GM23338 (cell line): ENCODE data around the gene TMTC2. TPM values are rescaled to one million over a fixed set of nuclear protein-coding genes. Genes with fewer than 3 reads are reported as not detected.

Experiments used
- ATAC-seq: fragments of 200-7000 bp; cut with Tn5 transposase; 3 replicates; pipeline ENCODE4 v1.9.1; 2020
- DNase-seq: peaks from one replicate; pipeline ENCODE4 v3.0.0-alpha.2; 2015; ENCODE audit warnings: low spot score
- H2AFZ ChIP-seq: fragments of 200-600 bp; sonication (generic); 2 replicates; pipeline ENCODE4 v1.8.0; 2016; ENCODE audit warnings: antibody characterized with exemption, mild to moderate bottlenecking, moderate library complexity
- H3F3A ChIP-seq: fragments of 200-600 bp; sonication (generic); replicated peaks from 2 replicates; pipeline ENCODE4 v1.8.0; 2017; ENCODE audit warnings: antibody characterized with exemption, mixed run types, low read depth
- H3K27ac ChIP-seq: fragments of 200-600 bp; sonication (generic); 2 replicates; pipeline ENCODE4 v1.6.1; 2016; ENCODE audit warnings: low read depth
- H3K27me3 ChIP-seq: fragments of 200-600 bp; sonication (generic); 2 replicates; pipeline ENCODE4 v1.8.0; 2016; ENCODE audit warnings: mild to moderate bottlenecking, mixed run types, moderate library complexity; ENCODE audit not compliant: insufficient read depth
- H3K36me3 ChIP-seq: fragments of 200-600 bp; sonication (generic); 2 replicates; pipeline ENCODE4 v1.8.0; 2016; ENCODE audit warnings: mild to moderate bottlenecking; ENCODE audit not compliant: insufficient read depth
- H3K4me1 ChIP-seq: fragments of 200-600 bp; sonication (generic); 2 replicates; pipeline ENCODE4 v1.8.0; 2016; ENCODE audit warnings: mild to moderate bottlenecking, moderate library complexity; ENCODE audit not compliant: insufficient read depth
- H3K4me2 ChIP-seq: fragments of 200-600 bp; sonication (generic); 2 replicates; pipeline ENCODE4 v1.7.1; 2017; ENCODE audit warnings: mixed run types
- H3K4me3 ChIP-seq: fragments of 200-600 bp; sonication (generic); 2 replicates; pipeline ENCODE4 v1.6.1; 2016; ENCODE audit warnings: mixed run types
- H3K79me2 ChIP-seq: fragments of 200-600 bp; sonication (generic); replicated peaks from 2 replicates; pipeline ENCODE4 v1.8.0; 2017; ENCODE audit warnings: mild to moderate bottlenecking; ENCODE audit not compliant: insufficient read depth
- H3K9me2 ChIP-seq: fragments of 200-600 bp; sonication (generic); 2 replicates; pipeline ENCODE4 v1.8.0; 2017; ENCODE audit not compliant: insufficient read depth
- H4K20me1 ChIP-seq: fragments of 200-600 bp; sonication (generic); replicated peaks from 2 replicates; pipeline ENCODE4 v1.8.0; 2017; ENCODE audit warnings: mild to moderate bottlenecking; ENCODE audit not compliant: insufficient read depth
- H3K27ac Mint-ChIP-seq: 2 replicates; pipeline ENCODE4 v1.8.0; 2020; ENCODE audit warnings: inconsistent platforms, mild to moderate bottlenecking, moderate library complexity, mixed read lengths
- H3K27me3 Mint-ChIP-seq: 3 replicates; pipeline ENCODE4 v1.8.0; 2022; ENCODE audit warnings: low read depth, mild to moderate bottlenecking, moderate library complexity, mixed read lengths, inconsistent platforms; ENCODE audit not compliant: insufficient read depth, poor library complexity
- H3K36me3 Mint-ChIP-seq: 3 replicates; pipeline ENCODE4 v1.8.0; 2021; ENCODE audit warnings: low read depth, mild to moderate bottlenecking, inconsistent platforms, moderate library complexity, mixed read lengths
- H3K4me1 Mint-ChIP-seq: 3 replicates; pipeline ENCODE4 v1.8.0; 2020; ENCODE audit warnings: mild to moderate bottlenecking, inconsistent platforms, mixed read lengths
- H3K4me3 Mint-ChIP-seq: 3 replicates; pipeline ENCODE4 v1.8.0; 2021; ENCODE audit warnings: moderate library complexity, mild to moderate bottlenecking, inconsistent platforms, mixed read lengths
- H3K9me3 Mint-ChIP-seq: 3 replicates; pipeline ENCODE4 v1.8.0; 2020; ENCODE audit warnings: moderate library complexity, mild to moderate bottlenecking, inconsistent platforms, mixed read lengths
- CREB1 ChIP-seq: fragments of 250-450 bp; sonication (Bioruptor Pico); IDR thresholded peaks from 2 replicates; pipeline ENCODE4 v1.5.0; 2020; ENCODE audit warnings: low read depth, mild to moderate bottlenecking, moderate library complexity
- CTCF ChIP-seq, 2 experiments: fragments of 200-600 bp in 1 of 2; sonication (generic) in 1 of 2; conservative IDR thresholded peaks; 2 replicates each; pipeline versions ENCODE4 v1.5.1 to v1.6.1; 2016 to 2017; ENCODE audit warnings: antibody characterized with exemption in 2 of 2, low read depth in 2 of 2, mild to moderate bottlenecking in 2 of 2, moderate library complexity in 1 of 2
- ETS1 ChIP-seq: IDR thresholded peaks from 2 replicates; pipeline ENCODE4 v1.6.1; 2016; ENCODE audit warnings: antibody characterized with exemption
- EZH2 ChIP-seq: fragments of 200-600 bp; sonication (generic); IDR thresholded peaks from one replicate; pipeline ENCODE4 v1.8.0; 2017; ENCODE audit warnings: antibody characterized with exemption, mild to moderate bottlenecking, low read depth; ENCODE audit not compliant: unreplicated experiment
- EZH2phosphoT487 ChIP-seq: fragments of 200-600 bp; sonication (generic); IDR thresholded peaks from one replicate; pipeline ENCODE4 v1.8.1; 2018; ENCODE audit warnings: antibody characterized with exemption; ENCODE audit not compliant: unreplicated experiment
- JUNB ChIP-seq: IDR thresholded peaks from one replicate; pipeline ENCODE4 v1.6.1; 2016; ENCODE audit warnings: antibody characterized with exemption; ENCODE audit not compliant: unreplicated experiment
- NANOG ChIP-seq: IDR thresholded peaks from 2 replicates; pipeline ENCODE4 v1.6.1; 2016; ENCODE audit warnings: antibody characterized with exemption, borderline replicate concordance
- POLR2AphosphoS5 ChIP-seq: IDR thresholded peaks from 2 replicates; pipeline ENCODE4 v1.6.1; 2016; ENCODE audit warnings: antibody characterized with exemption, low read depth
- REST ChIP-seq: IDR thresholded peaks from one replicate; pipeline ENCODE4 v1.6.1; 2018; ENCODE audit warnings: antibody characterized with exemption; ENCODE audit not compliant: unreplicated experiment
- STAT1 ChIP-seq: IDR thresholded peaks from one replicate; pipeline ENCODE4 v1.6.1; 2016; ENCODE audit warnings: antibody characterized with exemption; ENCODE audit not compliant: unreplicated experiment
- ZNF114 ChIP-seq: fragments of 250-450 bp; sonication (Bioruptor Pico); IDR thresholded peaks from 2 replicates; pipeline ENCODE4 v1.5.0; 2020; ENCODE audit warnings: mild to moderate bottlenecking, moderate library complexity
- ZNF331 ChIP-seq: fragments of 250-450 bp; sonication (Bioruptor Pico); IDR thresholded peaks from 2 replicates; pipeline ENCODE4 v1.5.0; 2020; ENCODE audit warnings: low read depth, mild to moderate bottlenecking, moderate library complexity
- ZNF462 ChIP-seq: fragments of 250-450 bp; sonication (Bioruptor Pico); IDR thresholded peaks from 2 replicates; pipeline ENCODE4 v1.5.0; 2020; ENCODE audit warnings: mild to moderate bottlenecking, moderate library complexity
- polyA plus RNA-seq: library from polyadenylated mRNA; unstranded; fragments of >200 nt; fragmentation: Nextera tagmentation; extraction: Ambion mirVana; gene quantifications from 2 replicates; pipeline ENCODE4 v1.2.1, GENCODE V29; 2016
- total RNA-seq: library from RNA; depleted of rRNA; stranded (reverse); fragments of >200 nt; shearing (Covaris generic); gene quantifications from 2 replicates; pipeline ENCODE4 v1.2.3, GENCODE V29; 2014

The TMTC2 gene
- total and polyA plus RNA-seq, 2 experiments from 2014 or later = 0.57 to 6.5 TPM

- Histone ChIP-seq H3K27me3 (no peaks in the 10 kb centered on the region), H2AFZ (no peak overlapping the region), H3K4me2 (no peak overlapping the region), H3K79me2 (no peaks in the 10 kb centered on the region), H3K27ac (no peak overlapping the region), H3K36me3 (no peaks in the 10 kb centered on the region), H4K20me1 (no peaks in the 10 kb centered on the region), H3K4me3 (no peak overlapping the region), H3F3A (no peaks in the 10 kb centered on the region), H3K4me1 (peaks cover 12% of the 10 kb centered on the region; the same call in 1 of the 2 replicates), H3K9me2 (0 out of 2 replicates have a peak, but pooled peaks cover 4% of the 10 kb centered on the region)
- no peak for ATAC-seq
- DNase-seq = no peak
- Mint-ChIP-seq H3K27ac (no peak overlapping the region), H3K4me1 (peaks cover 21% of the 10 kb centered on the region), H3K27me3 (peaks cover 4% of the 10 kb centered on the region), H3K9me3 (peaks cover 5% of the 10 kb centered on the region; the same call in 1 of the 3 replicates), H3K36me3 (peaks cover 14% of the 10 kb centered on the region; the same call in 2 of the 3 replicates), H3K4me3 (no peak overlapping the region)
- TF ChIP-seq CREB1 (CRISPR knock-in tag) (no peak), EZH2phosphoT487 (no peak), EZH2 (no peak), NANOG (no peak), ZNF114 (no peak), ZNF462 (CRISPR knock-in tag) (no peak), POLR2AphosphoS5 (no peak), CTCF (conservative IDR thresholded peaks at IDR 0.05; ENCODE audit: low read depth in 2 of 2) (no peak), ZNF331 (no peak), REST (no peak), STAT1 (no peak), ETS1 (no peak), JUNB (no peak)
Measured at GRCh38 chr12:82725741-82726140, 39.0 kb downstream of the TMTC2 start.
